ENCODE results near the gene TMEM175.

TMEM175 gene

DNA sequence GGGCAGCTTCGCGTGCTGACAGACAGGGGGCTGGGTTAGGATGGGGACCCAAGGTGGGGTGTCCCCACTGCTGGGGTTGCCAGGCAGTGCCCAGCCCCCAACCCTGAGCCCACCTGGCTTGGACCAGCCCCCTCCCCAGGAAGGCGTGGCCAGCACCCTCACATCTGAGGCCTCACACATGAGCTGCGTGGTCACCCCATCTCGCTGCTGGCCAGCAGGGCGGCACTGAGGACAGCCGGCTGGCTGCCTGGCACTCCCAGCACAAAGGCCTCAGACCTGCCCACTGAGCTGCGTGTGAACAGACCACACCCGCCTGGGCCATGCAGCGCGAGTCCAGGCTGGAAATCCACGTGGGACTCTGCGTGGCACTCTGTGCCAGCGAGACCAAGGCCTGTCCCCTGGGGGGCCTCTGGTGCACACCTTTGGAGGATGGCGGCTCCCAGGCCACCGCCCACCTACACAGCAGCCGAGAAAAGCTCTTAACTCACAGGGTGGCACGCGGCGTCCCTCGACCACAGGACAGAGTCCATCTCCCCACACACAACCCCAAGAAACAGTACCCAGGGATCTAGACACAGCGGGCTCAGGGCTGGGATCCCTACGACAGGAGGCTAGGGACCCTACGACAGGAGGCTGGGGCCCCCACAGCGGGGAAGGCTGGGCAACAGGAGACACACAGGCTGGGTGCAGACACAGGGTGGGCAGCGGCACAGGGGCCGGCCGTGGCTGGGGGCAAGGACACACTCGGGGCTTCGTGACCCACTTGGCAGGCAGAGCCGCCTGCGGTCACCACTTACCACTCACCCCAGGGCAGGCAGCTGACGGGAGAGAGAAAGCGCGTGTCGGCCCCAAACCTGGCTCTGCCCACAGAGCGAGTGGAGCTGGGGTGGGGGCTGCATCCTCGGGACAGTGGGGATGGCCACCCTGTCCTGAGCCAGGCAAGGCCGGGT is 31.3 kb downstream of the TMEM175 start:
- no peak for ATAC-seq
- TF ChIP-seq ZNF70 (CRISPR knock-in tag; IDR thresholded peaks at IDR 0.05) (no peak), OSR1 (CRISPR knock-in tag; IDR thresholded peaks at IDR 0.05) (no peak), ISL1 (CRISPR knock-in tag; IDR thresholded peaks at IDR 0.05) (no peak), ZC3H10 (CRISPR knock-in tag; IDR thresholded peaks at IDR 0.05) (no peak), ZNF8 (CRISPR knock-in tag; IDR thresholded peaks at IDR 0.05) (no peak), RARB (CRISPR knock-in tag; IDR thresholded peaks at IDR 0.05) (no peak), PPARA (CRISPR knock-in tag; IDR thresholded peaks at IDR 0.05; ENCODE audit: borderline replicate concordance) (no peak), ARNTL (CRISPR knock-in tag; IDR thresholded peaks at IDR 0.05; ENCODE audit: borderline replicate concordance, low read depth) (no peak)
- TF ChIP-seq, protein P1, sequence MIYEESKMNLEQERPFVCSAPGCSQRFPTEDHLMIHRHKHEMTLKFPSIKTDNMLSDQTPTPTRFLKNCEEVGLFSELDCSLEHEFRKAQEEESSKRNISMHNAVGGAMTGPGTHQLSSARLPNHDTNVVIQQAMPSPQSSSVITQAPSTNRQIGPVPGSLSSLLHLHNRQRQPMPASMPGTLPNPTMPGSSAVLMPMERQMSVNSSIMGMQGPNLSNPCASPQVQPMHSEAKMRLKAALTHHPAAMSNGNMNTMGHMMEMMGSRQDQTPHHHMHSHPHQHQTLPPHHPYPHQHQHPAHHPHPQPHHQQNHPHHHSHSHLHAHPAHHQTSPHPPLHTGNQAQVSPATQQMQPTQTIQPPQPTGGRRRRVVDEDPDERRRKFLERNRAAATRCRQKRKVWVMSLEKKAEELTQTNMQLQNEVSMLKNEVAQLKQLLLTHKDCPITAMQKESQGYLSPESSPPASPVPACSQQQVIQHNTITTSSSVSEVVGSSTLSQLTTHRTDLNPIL (CRISPR knock-in tag; IDR thresholded peaks at IDR 0.05; ENCODE audit: low read depth) = no peak
- TF ChIP-seq, protein P2, sequence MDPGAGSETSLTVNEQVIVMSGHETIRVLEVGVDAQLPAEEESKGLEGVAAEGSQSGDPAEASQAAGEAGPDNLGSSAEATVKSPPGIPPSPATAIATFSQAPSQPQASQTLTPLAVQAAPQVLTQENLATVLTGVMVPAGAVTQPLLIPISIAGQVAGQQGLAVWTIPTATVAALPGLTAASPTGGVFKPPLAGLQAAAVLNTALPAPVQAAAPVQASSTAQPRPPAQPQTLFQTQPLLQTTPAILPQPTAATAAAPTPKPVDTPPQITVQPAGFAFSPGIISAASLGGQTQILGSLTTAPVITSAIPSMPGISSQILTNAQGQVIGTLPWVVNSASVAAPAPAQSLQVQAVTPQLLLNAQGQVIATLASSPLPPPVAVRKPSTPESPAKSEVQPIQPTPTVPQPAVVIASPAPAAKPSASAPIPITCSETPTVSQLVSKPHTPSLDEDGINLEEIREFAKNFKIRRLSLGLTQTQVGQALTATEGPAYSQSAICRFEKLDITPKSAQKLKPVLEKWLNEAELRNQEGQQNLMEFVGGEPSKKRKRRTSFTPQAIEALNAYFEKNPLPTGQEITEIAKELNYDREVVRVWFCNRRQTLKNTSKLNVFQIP (CRISPR knock-in tag; IDR thresholded peaks at IDR 0.05; ENCODE audit: borderline replicate concordance, low read depth) = no peak

DNA sequence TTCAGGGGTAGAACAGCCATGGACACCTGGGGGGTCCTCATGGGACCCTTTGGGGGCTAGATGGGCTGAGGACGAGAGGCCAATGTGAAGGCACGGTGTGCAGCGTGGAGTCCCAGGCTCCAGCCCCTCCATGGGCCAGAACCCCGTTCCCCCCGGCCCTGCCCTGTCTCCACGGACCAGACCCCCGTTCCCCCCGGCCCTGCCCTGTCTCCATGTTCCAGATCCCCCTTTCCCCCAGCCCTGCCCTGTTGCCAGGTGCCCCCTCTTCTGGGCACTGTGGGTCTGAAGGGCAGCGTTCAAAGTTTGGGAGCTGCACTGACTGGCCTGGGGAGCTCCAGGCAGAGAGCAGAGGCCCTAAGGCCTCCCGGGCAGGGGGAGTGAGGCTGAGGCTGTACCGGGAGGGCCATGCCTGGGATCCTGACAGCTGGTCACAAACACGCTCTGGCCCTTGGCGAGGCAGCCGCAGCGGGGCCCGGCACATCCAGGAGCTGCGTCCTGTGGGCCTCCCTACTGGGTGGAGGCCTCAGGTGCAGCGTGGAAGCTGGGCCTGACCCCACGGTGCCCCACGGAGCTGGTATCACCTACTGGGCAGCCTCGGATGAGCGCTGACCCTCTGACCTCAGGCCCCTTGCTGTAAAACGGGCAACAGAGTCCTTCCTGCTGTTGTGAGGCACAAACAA is 32.2 kb downstream of the TMEM175 start:
- ATAC-seq = no peak
- no peak for TF ChIP-seq ZNF8 (CRISPR knock-in tag; IDR thresholded peaks at IDR 0.05)
- TF ChIP-seq BACH2 (CRISPR knock-in tag; IDR thresholded peaks at IDR 0.05; ENCODE audit: borderline replicate concordance) = no peak
- TF ChIP-seq, protein P3, sequence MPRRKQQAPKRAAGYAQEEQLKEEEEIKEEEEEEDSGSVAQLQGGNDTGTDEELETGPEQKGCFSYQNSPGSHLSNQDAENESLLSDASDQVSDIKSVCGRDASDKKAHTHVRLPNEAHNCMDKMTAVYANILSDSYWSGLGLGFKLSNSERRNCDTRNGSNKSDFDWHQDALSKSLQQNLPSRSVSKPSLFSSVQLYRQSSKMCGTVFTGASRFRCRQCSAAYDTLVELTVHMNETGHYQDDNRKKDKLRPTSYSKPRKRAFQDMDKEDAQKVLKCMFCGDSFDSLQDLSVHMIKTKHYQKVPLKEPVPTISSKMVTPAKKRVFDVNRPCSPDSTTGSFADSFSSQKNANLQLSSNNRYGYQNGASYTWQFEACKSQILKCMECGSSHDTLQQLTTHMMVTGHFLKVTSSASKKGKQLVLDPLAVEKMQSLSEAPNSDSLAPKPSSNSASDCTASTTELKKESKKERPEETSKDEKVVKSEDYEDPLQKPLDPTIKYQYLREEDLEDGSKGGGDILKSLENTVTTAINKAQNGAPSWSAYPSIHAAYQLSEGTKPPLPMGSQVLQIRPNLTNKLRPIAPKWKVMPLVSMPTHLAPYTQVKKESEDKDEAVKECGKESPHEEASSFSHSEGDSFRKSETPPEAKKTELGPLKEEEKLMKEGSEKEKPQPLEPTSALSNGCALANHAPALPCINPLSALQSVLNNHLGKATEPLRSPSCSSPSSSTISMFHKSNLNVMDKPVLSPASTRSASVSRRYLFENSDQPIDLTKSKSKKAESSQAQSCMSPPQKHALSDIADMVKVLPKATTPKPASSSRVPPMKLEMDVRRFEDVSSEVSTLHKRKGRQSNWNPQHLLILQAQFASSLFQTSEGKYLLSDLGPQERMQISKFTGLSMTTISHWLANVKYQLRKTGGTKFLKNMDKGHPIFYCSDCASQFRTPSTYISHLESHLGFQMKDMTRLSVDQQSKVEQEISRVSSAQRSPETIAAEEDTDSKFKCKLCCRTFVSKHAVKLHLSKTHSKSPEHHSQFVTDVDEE (CRISPR knock-in tag; IDR thresholded peaks at IDR 0.05) = no peak
- no peak for TF ChIP-seq ZC3H10 (CRISPR knock-in tag; IDR thresholded peaks at IDR 0.05)
- TF ChIP-seq, protein P4, sequence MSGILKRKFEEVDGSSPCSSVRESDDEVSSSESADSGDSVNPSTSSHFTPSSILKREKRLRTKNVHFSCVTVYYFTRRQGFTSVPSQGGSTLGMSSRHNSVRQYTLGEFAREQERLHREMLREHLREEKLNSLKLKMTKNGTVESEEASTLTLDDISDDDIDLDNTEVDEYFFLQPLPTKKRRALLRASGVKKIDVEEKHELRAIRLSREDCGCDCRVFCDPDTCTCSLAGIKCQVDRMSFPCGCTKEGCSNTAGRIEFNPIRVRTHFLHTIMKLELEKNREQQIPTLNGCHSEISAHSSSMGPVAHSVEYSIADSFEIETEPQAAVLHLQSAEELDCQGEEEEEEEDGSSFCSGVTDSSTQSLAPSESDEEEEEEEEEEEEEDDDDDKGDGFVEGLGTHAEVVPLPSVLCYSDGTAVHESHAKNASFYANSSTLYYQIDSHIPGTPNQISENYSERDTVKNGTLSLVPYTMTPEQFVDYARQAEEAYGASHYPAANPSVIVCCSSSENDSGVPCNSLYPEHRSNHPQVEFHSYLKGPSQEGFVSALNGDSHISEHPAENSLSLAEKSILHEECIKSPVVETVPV (CRISPR knock-in tag; IDR thresholded peaks at IDR 0.05) = no peak
- TF ChIP-seq, protein P2 (CRISPR knock-in tag; IDR thresholded peaks at IDR 0.05; ENCODE audit: borderline replicate concordance, low read depth) = no peak
- no peak for TF ChIP-seq ZFP3 (CRISPR knock-in tag; IDR thresholded peaks at IDR 0.05)
- no peak for TF ChIP-seq PPARA (CRISPR knock-in tag; IDR thresholded peaks at IDR 0.05; ENCODE audit: borderline replicate concordance)
- no peak for TF ChIP-seq ZNF70 (CRISPR knock-in tag; IDR thresholded peaks at IDR 0.05)
- TF ChIP-seq ISL1 (CRISPR knock-in tag; IDR thresholded peaks at IDR 0.05) = no peak
- TF ChIP-seq ZFP30 (CRISPR knock-in tag; IDR thresholded peaks at IDR 0.05) = no peak

DNA sequence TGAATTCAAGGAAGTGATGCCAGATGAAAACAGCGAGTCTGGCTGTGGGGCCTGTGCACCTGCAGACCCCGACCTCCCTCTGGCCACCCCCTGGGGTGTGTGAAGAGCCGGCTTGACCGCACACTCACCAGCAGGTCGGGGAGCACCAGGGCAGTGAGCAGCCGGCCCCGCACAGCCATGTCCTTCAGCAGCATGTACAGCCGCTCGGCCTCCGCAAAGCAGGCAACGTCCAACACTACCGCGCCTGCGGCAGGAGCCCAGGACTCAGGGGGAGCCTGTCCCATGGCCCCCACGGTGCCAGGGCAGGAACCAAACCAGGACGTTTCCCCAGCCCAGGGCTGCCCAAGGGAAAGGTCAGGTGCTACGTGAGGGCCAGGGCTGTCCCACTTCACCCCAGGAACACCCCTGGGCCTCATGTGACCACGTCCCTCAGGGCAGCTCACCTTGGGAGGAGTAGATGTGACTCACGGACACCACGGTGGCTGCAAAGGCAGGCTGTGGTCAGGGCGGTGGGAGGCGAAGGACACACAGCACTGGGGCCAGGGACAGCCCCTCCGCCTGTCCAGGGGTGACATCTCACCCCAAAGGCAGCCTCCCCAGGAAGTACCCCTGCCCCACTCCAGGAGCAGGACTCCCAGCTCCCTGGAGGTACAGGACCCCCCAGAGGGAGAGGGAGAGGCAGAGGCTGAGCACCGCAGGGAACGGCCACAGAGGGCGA is 32.9 kb downstream of the TMEM175 start:
- ATAC-seq = no peak
- TF ChIP-seq ZFP30 (CRISPR knock-in tag; IDR thresholded peaks at IDR 0.05) (no peak), OSR1 (CRISPR knock-in tag; IDR thresholded peaks at IDR 0.05) (no peak), ZFP3 (CRISPR knock-in tag; IDR thresholded peaks at IDR 0.05) (no peak), RARB (CRISPR knock-in tag; IDR thresholded peaks at IDR 0.05) (no peak), CSDC2 (CRISPR knock-in tag; IDR thresholded peaks at IDR 0.05) (no peak), ARNTL (CRISPR knock-in tag; IDR thresholded peaks at IDR 0.05; ENCODE audit: borderline replicate concordance, low read depth) (no peak), BACH2 (CRISPR knock-in tag; IDR thresholded peaks at IDR 0.05; ENCODE audit: borderline replicate concordance) (no peak), GLIS3 (CRISPR knock-in tag; IDR thresholded peaks at IDR 0.05) (no peak), TOX (CRISPR knock-in tag; IDR thresholded peaks at IDR 0.05; ENCODE audit: borderline replicate concordance) (no peak), ZNF565 (CRISPR knock-in tag; conservative IDR thresholded peaks at IDR 0.05; ENCODE audit: low read depth) (no peak), TCF4 (CRISPR knock-in tag; IDR thresholded peaks at IDR 0.05; ENCODE audit: borderline replicate concordance) (no peak), SNAI2 (CRISPR knock-in tag; IDR thresholded peaks at IDR 0.05) (no peak)
- TF ChIP-seq, protein P3 (CRISPR knock-in tag; IDR thresholded peaks at IDR 0.05) = no peak

Measured in SK-N-SH treated with all-trans-retinoic acid at 6 μM for 48 hours (cell line).